Prostate gland (tissue), 2 donors: ENCODE measurements around the gene TRMU. TPM values are rescaled to one million over a fixed set of nuclear protein-coding genes. Genes with fewer than 3 reads are reported as not detected.
"Not testable (repeated sequence)": the region's sequence is repeated elsewhere in the genome, so short reads cannot be mapped to it uniquely, and the experiment has no call there.

Experiments
- DNase-seq: peaks from one replicate; pipeline ENCODE4 v3.0.0-alpha.2; 2019; ENCODE audit warnings: low spot score
- H3K27ac ChIP-seq, 2 donors: fragments of 200-600 bp; sonication (generic); 2 replicates each; pipeline ENCODE4 v1.5.1; 2017 to 2019
- H3K27me3 ChIP-seq: fragments of 200-600 bp; sonication (generic); replicated peaks from 2 replicates; pipeline ENCODE4 v1.5.1; 2019; ENCODE audit not compliant: insufficient read depth
- H3K36me3 ChIP-seq, 2 donors: fragments of 200-600 bp; sonication (generic); 1 replicate in 1 of 2; 2 replicates in 1 of 2; pipeline versions ENCODE4 v1.5.1 to v1.8.1; 2017 to 2019
- H3K4me1 ChIP-seq: fragments of 200-600 bp; sonication (generic); replicated peaks from 2 replicates; pipeline ENCODE4 v1.5.1; 2019
- H3K4me3 ChIP-seq, 2 donors: fragments of 200-600 bp; sonication (generic); 2 replicates each; pipeline ENCODE4 v1.5.1; 2017 to 2019
- H3K9me3 ChIP-seq: fragments of 200-600 bp; sonication (generic); 2 replicates; pipeline ENCODE4 v1.5.1; 2017
- POLR2A ChIP-seq: fragments of 450-650 bp; IDR thresholded peaks from one replicate; pipeline ENCODE4 v1.6.1; 2016; ENCODE audit warnings: antibody characterized with exemption, mild to moderate bottlenecking
- POLR2AphosphoS5 ChIP-seq: sonication (generic); formaldehyde crosslinking; IDR thresholded peaks from one replicate; pipeline ENCODE4 v1.6.1; 2017; ENCODE audit warnings: antibody characterized with exemption
- WGBS: methylation state at CpG from one replicate; pipeline ENCODE4 v1.1.5; 2018; 5-methylcytosine and 5-hydroxymethylcytosine counted together
- intact Hi-C: fragments of 100-400 bp; cut with DNase I; formaldehyde crosslinking; loops from one replicate; pipeline ENCODE4 v1.14.2; 2022
- total RNA-seq, 2 donors: library from RNA; depleted of rRNA; stranded (reverse); fragments of >200 nt; gene quantifications; one replicate each; pipeline ENCODE4 v1.1.0, GENCODE V29; 2016
- TF ChIP-seq, protein P1 (sequence below), 4 experiments: fragments of 200-600 bp in 2 of 4; fragments of 450-650 bp in 2 of 4; sonication (generic) in 2 of 4; IDR thresholded peaks; 1 replicate in 3 of 4; 2 replicates in 1 of 4; pipeline ENCODE4 v1.5.1; 2016 to 2019; ENCODE audit warnings: antibody characterized with exemption in 4 of 4, mild to moderate bottlenecking in 2 of 4, moderate library complexity in 2 of 4

Gene TRMU
- total RNA-seq, 2 donors from 2014 or later: 35.1 to 52.9 TPM

DNA sequence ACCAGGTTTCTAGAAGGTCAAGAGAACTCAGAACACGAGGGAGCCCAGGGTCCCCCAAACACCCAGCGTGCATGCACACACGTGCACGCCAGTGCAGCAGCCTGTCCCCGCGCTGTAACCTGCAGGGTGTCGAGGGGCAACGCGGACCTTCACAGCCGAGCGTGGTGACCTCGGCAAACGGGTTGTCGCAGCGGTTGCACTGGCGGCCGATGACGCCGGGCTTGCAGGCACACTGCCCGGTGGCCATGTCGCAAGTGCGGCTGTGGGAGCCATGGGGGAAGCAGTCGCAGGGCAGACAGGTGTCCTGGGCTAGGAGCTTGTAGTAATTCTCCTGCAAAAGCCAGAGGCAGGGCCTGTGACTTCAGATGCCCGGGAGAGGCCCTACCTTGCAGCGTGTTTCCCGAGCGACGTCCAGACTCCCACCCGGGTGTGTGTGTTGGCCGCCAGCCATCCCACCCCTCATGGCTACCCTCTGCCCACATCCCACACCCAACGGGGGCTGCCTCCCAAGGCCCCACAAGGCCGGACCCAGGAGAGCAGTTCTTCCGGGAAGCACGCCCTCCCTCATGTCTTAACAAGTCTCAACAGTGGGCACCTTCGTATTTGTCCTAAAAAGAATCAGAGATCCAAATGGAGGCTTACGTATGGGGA lies 56.1 kb downstream of the TRMU start:
- Histone ChIP-seq H3K27ac (peak overlapping the region; percentile 75 to 78), H3K4me1 (peaks cover 6% of the 10 kb centered on the region), H3K27me3 (no peaks in the 10 kb centered on the region), H3K36me3 (no peaks in the 10 kb centered on the region), H3K4me3 (no peak overlapping the region), H3K9me3 (no peaks in the 10 kb centered on the region)
- intact Hi-C loops: no loop called here
- DNase-seq: no peak
- TF ChIP-seq POLR2AphosphoS5: no peak
- TF ChIP-seq, protein P1, sequence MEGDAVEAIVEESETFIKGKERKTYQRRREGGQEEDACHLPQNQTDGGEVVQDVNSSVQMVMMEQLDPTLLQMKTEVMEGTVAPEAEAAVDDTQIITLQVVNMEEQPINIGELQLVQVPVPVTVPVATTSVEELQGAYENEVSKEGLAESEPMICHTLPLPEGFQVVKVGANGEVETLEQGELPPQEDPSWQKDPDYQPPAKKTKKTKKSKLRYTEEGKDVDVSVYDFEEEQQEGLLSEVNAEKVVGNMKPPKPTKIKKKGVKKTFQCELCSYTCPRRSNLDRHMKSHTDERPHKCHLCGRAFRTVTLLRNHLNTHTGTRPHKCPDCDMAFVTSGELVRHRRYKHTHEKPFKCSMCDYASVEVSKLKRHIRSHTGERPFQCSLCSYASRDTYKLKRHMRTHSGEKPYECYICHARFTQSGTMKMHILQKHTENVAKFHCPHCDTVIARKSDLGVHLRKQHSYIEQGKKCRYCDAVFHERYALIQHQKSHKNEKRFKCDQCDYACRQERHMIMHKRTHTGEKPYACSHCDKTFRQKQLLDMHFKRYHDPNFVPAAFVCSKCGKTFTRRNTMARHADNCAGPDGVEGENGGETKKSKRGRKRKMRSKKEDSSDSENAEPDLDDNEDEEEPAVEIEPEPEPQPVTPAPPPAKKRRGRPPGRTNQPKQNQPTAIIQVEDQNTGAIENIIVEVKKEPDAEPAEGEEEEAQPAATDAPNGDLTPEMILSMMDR (IDR thresholded peaks at IDR 0.05): no peak
- TF ChIP-seq POLR2A: no peak
- WGBS: 68% methylated on average over 36 of the region's 36 CpGs

DNA sequence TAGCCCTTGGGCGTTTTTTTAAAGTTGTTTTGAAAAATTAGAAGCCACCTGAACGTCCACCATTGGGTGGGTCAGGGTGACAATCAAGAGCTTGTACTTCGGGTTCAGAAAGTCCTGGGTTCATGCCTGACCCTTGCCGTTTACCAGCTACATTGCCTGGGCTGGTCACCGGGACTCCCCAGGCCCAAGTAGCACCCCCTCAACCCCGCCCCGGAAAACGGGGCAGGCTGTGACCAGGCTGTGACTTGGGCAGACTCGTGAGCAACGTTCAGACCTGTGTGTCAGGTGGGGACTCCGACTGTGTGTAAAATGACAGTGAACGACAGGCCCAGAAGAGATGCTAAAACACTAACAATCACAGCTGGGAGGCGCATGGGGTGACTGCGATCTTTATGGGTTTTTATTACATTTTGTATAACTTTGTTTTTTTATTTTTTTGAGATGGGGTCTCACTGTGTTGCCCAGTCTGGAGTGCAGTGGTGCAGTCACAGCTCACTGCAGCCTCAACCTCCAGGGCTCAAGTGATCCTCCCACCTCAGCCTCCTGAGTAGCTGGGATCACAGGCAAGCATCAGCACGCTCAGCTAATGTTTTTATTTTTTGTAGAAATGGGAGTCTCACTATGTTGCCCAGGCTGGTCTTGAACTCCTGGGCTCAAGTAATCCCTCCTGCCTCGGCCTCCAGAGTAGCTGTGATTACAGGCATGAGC lies 56.8 kb downstream of the TRMU start:
- Histone ChIP-seq H3K4me1 (peaks cover 6% of the 10 kb centered on the region), H3K4me3 (no peak overlapping the region), H3K27ac (peak overlapping the region; percentile 14 to 75), H3K27me3 (no peaks in the 10 kb centered on the region), H3K36me3 (no peaks in the 10 kb centered on the region), H3K9me3 (no peaks in the 10 kb centered on the region)
- TF ChIP-seq, protein P1 (IDR thresholded peaks at IDR 0.05): no peak
- TF ChIP-seq POLR2A: no peak
- TF ChIP-seq POLR2AphosphoS5: no peak
- 72% methylated on average over 16 of the region's 16 CpGs for WGBS
- intact Hi-C loops: no loop called here
- DNase-seq: no peak

DNA sequence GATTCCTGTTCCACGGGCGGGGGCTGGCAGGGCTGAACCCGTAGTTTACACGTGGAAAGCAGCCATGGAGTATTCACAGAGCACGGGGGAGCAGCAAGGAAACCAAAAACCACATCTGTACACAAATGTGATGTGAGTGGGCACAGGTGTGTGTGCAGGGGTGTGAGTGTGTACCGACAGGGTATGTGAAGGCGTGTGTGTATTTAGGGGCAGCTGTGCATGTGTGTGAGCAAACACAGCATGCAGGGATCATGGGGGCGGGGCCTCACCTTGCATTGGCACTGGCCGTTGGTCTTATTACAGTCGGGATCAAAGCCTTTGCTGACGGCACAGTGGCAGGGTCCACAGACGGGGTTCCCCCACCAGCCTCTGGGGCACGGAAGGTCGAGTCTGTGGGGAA lies 58.4 kb downstream of the TRMU start:
- peaks cover 6% of the 10 kb centered on the region for H3K4me1 ChIP-seq
- no peak overlapping the region for H3K4me3 ChIP-seq
- intact Hi-C loops: no loop called here
- no peak for DNase-seq
- H3K27me3 ChIP-seq: no peaks in the 10 kb centered on the region
- no peaks in the 10 kb centered on the region for H3K9me3 ChIP-seq
- TF ChIP-seq POLR2A (no peak), POLR2AphosphoS5 (no peak)
- TF ChIP-seq, protein P1 (IDR thresholded peaks at IDR 0.05): no peak
- H3K36me3 ChIP-seq: no peaks in the 10 kb centered on the region
- H3K27ac ChIP-seq: no peak overlapping the region
- WGBS: 69% methylated on average over 14 of the region's 14 CpGs

DNA sequence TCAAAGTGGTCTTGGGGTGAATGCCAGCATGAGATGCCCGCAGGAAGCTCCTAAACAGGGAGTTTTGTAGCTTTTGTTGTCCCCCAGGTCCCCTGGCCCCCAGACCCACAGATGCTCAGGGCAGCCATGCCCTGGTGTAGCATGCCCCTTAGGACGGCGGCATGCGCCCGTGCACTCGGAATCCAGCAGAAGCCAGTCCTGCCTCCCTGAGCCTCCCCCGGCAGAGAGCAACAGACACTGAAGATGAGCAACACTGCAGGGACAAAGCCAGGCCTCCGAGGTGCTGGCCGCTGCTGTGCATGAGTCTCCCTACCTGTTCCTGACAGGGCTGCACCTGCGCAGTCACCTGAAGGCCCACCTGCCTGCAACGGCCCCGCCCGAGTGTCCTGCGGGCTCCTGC lies 59.1 kb downstream of the TRMU start:
- no peaks in the 10 kb centered on the region for H3K9me3 ChIP-seq
- TF ChIP-seq, protein P1 (IDR thresholded peaks at IDR 0.05): no peak
- TF ChIP-seq POLR2AphosphoS5 (no peak), POLR2A (no peak)
- 91% methylated on average over 14 of the region's 14 CpGs for WGBS
- no peak for DNase-seq
- no peaks in the 10 kb centered on the region for H3K36me3 ChIP-seq
- no peak overlapping the region for H3K27ac ChIP-seq
- H3K4me1 ChIP-seq: peaks cover 6% of the 10 kb centered on the region
- intact Hi-C loops: no loop called here
- H3K4me3 ChIP-seq: no peak overlapping the region
- no peaks in the 10 kb centered on the region for H3K27me3 ChIP-seq

DNA sequence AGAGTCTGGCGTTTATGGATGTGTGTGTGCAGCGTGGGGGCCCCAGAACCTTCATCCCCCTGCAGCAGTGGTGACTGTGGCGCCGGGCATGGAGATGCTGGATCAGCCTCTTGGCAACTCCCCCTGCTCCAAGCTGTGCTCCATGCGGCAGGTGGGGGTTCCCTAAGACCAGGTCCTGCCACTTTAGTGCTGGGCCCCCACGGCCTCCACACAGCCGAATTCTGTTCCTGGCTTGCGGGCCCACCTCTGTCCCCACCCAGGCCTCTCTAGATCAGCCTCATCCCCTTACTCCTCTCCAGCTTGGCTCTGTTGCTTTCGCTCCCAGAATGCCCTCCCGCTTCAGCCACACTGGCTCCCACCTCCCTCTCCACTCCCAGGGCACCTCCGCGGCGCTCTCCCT lies 59.6 kb downstream of the TRMU start:
- TF ChIP-seq, protein P1 (IDR thresholded peaks at IDR 0.05): no peak
- TF ChIP-seq POLR2AphosphoS5 (no peak), POLR2A (no peak)
- no peaks in the 10 kb centered on the region for H3K9me3 ChIP-seq
- peaks cover 6% of the 10 kb centered on the region for H3K4me1 ChIP-seq
- H3K4me3 ChIP-seq: no peak overlapping the region
- no peak overlapping the region for H3K27ac ChIP-seq
- H3K27me3 ChIP-seq: no peaks in the 10 kb centered on the region
- intact Hi-C loops: no loop called here
- 91% methylated on average over 13 of the region's 13 CpGs for WGBS
- DNase-seq: no peak
- H3K36me3 ChIP-seq: no peaks in the 10 kb centered on the region

DNA sequence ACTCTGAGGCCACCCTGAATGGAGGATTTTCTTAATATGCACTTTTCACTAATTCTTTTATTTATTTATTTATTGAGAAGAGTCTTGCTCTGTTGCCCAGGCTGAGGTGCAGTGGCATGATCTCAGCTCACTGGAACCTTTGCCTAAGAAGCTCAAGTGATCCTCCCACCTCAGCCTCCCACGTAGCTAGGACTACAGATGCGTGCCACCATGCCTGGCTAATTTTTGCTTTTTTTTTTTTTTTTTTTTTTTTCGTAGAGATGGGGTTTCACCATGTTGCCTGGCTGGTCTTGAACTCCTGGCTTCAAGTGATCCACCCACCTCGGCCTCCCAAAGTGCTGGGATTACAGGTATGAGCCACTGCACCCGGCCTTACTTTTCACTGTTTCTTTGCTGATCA lies 61.5 kb downstream of the TRMU start:
- H3K4me3 ChIP-seq, H3K27me3 ChIP-seq, H3K27ac ChIP-seq, DNase-seq, H3K4me1 ChIP-seq, intact Hi-C loops, H3K36me3 ChIP-seq, H3K9me3 ChIP-seq: not testable (repeated sequence)
- WGBS: 93% methylated on average over 5 of the region's 5 CpGs
